Natural killer cell treated with Interleukin-12 subunit alpha and Interleukin-12 subunit beta and Interleukin-15 and Interleukin-18, amount 100 ng/mL, for 72 hours (primary cell): ENCODE data around the gene DCLK1. TPM values are rescaled to one million over a fixed set of nuclear protein-coding genes. Genes with fewer than 3 reads are reported as not detected.
"Not testable (repeated sequence)": the region's sequence is repeated elsewhere in the genome, so short reads cannot be mapped to it uniquely, and the experiment has no call there.

Source experiments
- ATAC-seq, 2 donors: fragments of 150-1000 bp; cut with Tn5 transposase in 1 of 2; sonication (Bioruptor Pico), chemical (Tn5 transposase) in 1 of 2; 2 replicates each; pipeline ENCODE4 v1.10.0; 2021
- DNase-seq: peaks from one replicate; pipeline ENCODE4 v3.0.0; 2022; ENCODE audit warnings: low spot score
- H3K27ac Mint-ChIP-seq, 2 donors: 1 replicate in 1 of 2; 2 replicates in 1 of 2; pipeline ENCODE4 v1.8.0; 2022; ENCODE audit warnings: mixed read lengths in 2 of 2, mild to moderate bottlenecking in 1 of 2, moderate library complexity in 1 of 2
- H3K27me3 Mint-ChIP-seq, 2 donors: 1 replicate in 1 of 2; 2 replicates in 1 of 2; pipeline ENCODE4 v1.8.0; 2022; ENCODE audit warnings: mixed read lengths in 2 of 2
- H3K36me3 Mint-ChIP-seq: one replicate; pipeline ENCODE4 v1.8.0; 2022; ENCODE audit warnings: mixed read lengths
- H3K4me1 Mint-ChIP-seq, 2 donors: 1 replicate in 1 of 2; 2 replicates in 1 of 2; pipeline ENCODE4 v1.8.0; 2022; ENCODE audit warnings: low read depth in 2 of 2, mixed read lengths in 2 of 2, mild to moderate bottlenecking in 1 of 2
- H3K4me3 Mint-ChIP-seq: one replicate; pipeline ENCODE4 v1.8.0; 2022; ENCODE audit warnings: mixed read lengths
- H3K9me3 Mint-ChIP-seq: 2 replicates; pipeline ENCODE4 v1.8.0; 2022; ENCODE audit warnings: mixed read lengths
- total RNA-seq, 2 donors: library from RNA; stranded (reverse); gene quantifications; one replicate each; pipeline ENCODE4 v1.2.3, GENCODE V29; 2022

DCLK1 gene
- total RNA-seq, 2 donors from 2014 or later: not detected

GRCh38 chr13:35992964-35993363 is 138.2 kb downstream of the DCLK1 start:
- ATAC-seq (no peak), DNase-seq (no peak)
- H3K36me3 Mint-ChIP-seq: peaks cover 4% of the 10 kb centered on the region
- H3K27ac Mint-ChIP-seq: no peak overlapping the region
- peaks cover 12% of the 10 kb centered on the region for H3K9me3 Mint-ChIP-seq
- H3K4me3 Mint-ChIP-seq: no peak overlapping the region
- H3K4me1 Mint-ChIP-seq: no peaks in the 10 kb centered on the region
- no peaks in the 10 kb centered on the region for H3K27me3 Mint-ChIP-seq

- no peaks in the 10 kb centered on the region for H3K27me3 Mint-ChIP-seq
- no peak for DNase-seq
- no peaks in the 10 kb centered on the region for H3K4me1 Mint-ChIP-seq
- ATAC-seq: no peak
- H3K36me3 Mint-ChIP-seq: peaks cover 4% of the 10 kb centered on the region
- H3K9me3 Mint-ChIP-seq: peaks cover 9% of the 10 kb centered on the region
- no peak overlapping the region for H3K27ac Mint-ChIP-seq
- no peak overlapping the region for H3K4me3 Mint-ChIP-seq
Observed at GRCh38 chr13:35990196-35990595, 141.0 kb downstream of the DCLK1 start.

- no peak for ATAC-seq
- no peaks in the 10 kb centered on the region for H3K27me3 Mint-ChIP-seq
- H3K9me3 Mint-ChIP-seq: peaks cover 9% of the 10 kb centered on the region
- DNase-seq: no peak
- H3K4me3 Mint-ChIP-seq: no peak overlapping the region
- H3K36me3 Mint-ChIP-seq: peaks cover 4% of the 10 kb centered on the region
- no peaks in the 10 kb centered on the region for H3K4me1 Mint-ChIP-seq
- no peak overlapping the region for H3K27ac Mint-ChIP-seq
Observed at GRCh38 chr13:35988648-35989081, 142.5 kb downstream of the DCLK1 start.

DNA sequence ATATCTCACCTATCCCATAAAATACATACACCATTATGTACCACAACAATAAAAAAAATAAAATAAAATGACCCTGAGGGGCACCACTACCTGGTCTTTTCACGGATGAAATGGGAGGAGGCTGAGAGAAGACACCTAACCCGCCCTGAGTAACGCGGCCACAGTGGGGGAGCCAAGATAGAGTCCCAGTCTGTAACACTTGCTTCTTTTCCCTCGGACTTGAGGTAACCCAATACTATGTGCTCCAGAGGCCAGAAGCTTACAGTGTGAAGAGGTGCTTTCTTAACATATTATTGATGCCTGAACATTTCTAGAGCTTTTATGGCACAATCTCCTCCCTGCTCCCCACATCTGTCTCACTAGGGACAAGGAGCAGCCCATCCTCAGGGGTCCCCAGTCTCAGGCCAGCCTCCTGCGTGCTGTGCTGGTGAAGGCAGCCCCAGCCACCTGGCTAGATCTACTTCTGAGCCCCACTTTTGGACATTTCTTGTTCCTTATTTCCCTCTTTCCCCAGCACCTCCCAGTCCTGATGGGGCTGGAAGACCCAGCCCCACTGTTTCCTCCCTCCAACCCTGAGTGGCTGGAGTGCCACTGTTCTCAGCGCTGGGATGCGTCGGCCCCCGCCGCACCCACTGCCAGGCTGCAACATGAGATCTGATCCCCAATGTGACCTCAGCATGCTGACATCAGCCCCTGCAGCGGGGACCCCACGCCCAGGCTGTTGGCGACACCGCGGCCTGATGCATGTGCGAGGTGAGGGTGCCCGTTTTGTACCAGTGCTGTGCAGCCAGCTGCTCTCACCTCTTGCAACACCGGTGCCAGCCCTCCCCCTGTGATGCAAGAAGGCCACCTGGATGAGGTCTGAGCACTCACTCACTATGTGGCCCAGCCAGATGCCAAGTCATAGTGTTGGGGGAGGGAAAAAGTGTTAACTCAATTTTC is 143.3 kb downstream of the DCLK1 start:
- ATAC-seq (no peak), DNase-seq (no peak)
- H3K36me3 Mint-ChIP-seq: peaks cover under 1% of the 10 kb centered on the region
- no peaks in the 10 kb centered on the region for H3K4me1 Mint-ChIP-seq
- no peak overlapping the region for H3K27ac Mint-ChIP-seq
- H3K4me3 Mint-ChIP-seq: no peak overlapping the region
- peaks cover 4% of the 10 kb centered on the region for H3K9me3 Mint-ChIP-seq
- no peaks in the 10 kb centered on the region for H3K27me3 Mint-ChIP-seq

DNA sequence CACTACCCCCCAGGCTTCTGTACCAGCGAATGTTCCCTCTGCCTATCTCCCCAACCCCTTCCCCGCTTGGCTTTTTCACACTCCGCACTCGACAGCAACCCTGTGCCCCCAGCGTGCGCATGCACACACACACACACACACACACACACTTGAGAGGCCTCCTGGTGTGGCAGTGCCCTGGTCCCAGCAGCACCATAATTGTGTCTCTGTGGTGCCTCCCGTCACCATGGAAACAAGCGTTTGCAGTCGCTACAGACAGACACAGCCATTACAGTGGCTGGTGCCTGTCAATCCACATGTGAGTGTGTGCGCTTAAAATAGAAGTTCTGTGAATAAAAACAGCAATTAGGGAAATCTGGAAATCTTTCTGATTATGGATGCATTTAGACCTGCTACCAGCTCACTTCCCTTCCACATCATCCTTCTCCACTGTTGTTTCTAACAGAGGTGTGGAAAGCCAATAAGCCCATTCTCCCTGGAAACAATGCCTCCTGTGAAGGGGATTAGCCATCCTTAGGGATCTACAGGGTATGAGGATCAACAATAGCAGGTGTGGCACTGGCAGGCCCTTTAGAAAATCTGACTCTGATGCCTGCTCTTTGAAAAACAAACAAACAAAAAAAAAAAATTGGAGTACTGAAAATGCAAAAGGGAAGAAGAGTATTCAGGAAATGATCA is 146.3 kb downstream of the DCLK1 start:
- DNase-seq: no peak
- Mint-ChIP-seq H3K9me3 (no peaks in the 10 kb centered on the region), H3K4me1 (no peaks in the 10 kb centered on the region), H3K4me3 (no peak overlapping the region), H3K27ac (no peak overlapping the region), H3K36me3 (no peaks in the 10 kb centered on the region), H3K27me3 (no peaks in the 10 kb centered on the region)
- ATAC-seq: no peak

- ATAC-seq (no peak), DNase-seq (no peak)
- Mint-ChIP-seq H3K36me3 (no peaks in the 10 kb centered on the region), H3K4me1 (no peaks in the 10 kb centered on the region), H3K27me3 (no peaks in the 10 kb centered on the region), H3K4me3 (no peak overlapping the region), H3K27ac (no peak overlapping the region), H3K9me3 (no peaks in the 10 kb centered on the region)
Observed at GRCh38 chr13:35984287-35984686, 146.9 kb downstream of the DCLK1 start.

DNA sequence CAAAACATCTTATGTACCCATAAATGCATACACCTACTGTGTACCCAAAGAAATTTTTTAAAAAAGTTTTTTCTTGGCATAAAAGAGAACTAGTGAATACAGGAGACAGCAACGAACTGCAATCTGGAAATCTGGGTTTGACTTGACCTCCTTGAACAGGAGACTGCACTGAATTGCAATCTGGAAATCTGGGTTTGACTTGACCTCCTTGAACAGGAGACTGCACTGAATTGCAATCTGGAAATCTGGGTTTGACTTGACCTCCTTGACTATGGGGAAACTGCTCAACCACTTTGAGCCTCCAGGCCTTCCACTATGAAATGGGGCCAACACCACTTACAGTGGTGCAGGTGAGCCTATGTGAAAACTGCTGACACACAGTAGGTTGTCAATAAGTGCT is 147.5 kb downstream of the DCLK1 start:
- ATAC-seq, H3K27ac Mint-ChIP-seq, H3K9me3 Mint-ChIP-seq, H3K4me1 Mint-ChIP-seq, H3K4me3 Mint-ChIP-seq, H3K36me3 Mint-ChIP-seq, DNase-seq, H3K27me3 Mint-ChIP-seq: not testable (repeated sequence)

GRCh38 chr13:35983206-35983605 is 148.0 kb downstream of the DCLK1 start:
- H3K9me3 Mint-ChIP-seq: no peaks in the 10 kb centered on the region
- H3K27me3 Mint-ChIP-seq: no peaks in the 10 kb centered on the region

GRCh38 chr13:35979361-35979951 is 151.7 kb downstream of the DCLK1 start:
- H3K4me1 Mint-ChIP-seq: no peaks in the 10 kb centered on the region
- DNase-seq: no peak
- no peak overlapping the region for H3K27ac Mint-ChIP-seq
- H3K36me3 Mint-ChIP-seq: no peaks in the 10 kb centered on the region
- ATAC-seq: no peak
- no peak overlapping the region for H3K4me3 Mint-ChIP-seq
- peaks cover 3% of the 10 kb centered on the region for H3K9me3 Mint-ChIP-seq
- H3K27me3 Mint-ChIP-seq: no peaks in the 10 kb centered on the region

More at GRCh38 chr13:35983206-35983605, 148.0 kb downstream of the DCLK1 start:
- H3K4me1 Mint-ChIP-seq: no peaks in the 10 kb centered on the region
- no peak overlapping the region for H3K4me3 Mint-ChIP-seq
- DNase-seq: no peak
- H3K27ac Mint-ChIP-seq: no peak overlapping the region
- no peaks in the 10 kb centered on the region for H3K36me3 Mint-ChIP-seq
- no peak for ATAC-seq

GRCh38 chr13:35978607-35979316 is 152.4 kb downstream of the DCLK1 start:
- H3K4me1 Mint-ChIP-seq: no peaks in the 10 kb centered on the region
- H3K9me3 Mint-ChIP-seq: peaks cover 4% of the 10 kb centered on the region
- no peaks in the 10 kb centered on the region for H3K27me3 Mint-ChIP-seq
- H3K27ac Mint-ChIP-seq: no peak overlapping the region
- DNase-seq (no peak), ATAC-seq (no peak)
- H3K36me3 Mint-ChIP-seq: no peaks in the 10 kb centered on the region
- H3K4me3 Mint-ChIP-seq: no peak overlapping the region

DNA sequence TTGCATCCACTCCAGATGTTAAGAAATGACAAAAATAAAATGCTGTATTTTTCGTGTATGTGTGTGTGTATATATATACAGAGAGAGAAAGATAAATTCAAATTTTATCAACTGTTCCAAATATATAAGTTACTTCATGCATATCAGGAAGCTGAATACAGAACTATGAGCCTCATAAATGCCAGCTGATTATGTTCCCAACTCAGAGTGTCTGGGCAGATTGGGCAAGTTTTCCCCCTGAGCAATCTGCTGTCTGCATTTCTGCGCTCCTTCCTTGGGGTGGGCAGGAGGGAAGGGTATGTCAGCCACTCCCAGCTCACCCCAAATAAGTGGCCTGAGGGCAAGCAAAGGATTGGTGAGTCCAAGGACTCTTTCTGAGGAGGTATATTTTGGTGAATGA is 154.1 kb downstream of the DCLK1 start:
- no peaks in the 10 kb centered on the region for H3K4me1 Mint-ChIP-seq
- no peaks in the 10 kb centered on the region for H3K27me3 Mint-ChIP-seq
- H3K36me3 Mint-ChIP-seq: no peaks in the 10 kb centered on the region
- ATAC-seq (no peak), DNase-seq (no peak)
- no peak overlapping the region for H3K27ac Mint-ChIP-seq
- no peak overlapping the region for H3K4me3 Mint-ChIP-seq
- peaks cover 8% of the 10 kb centered on the region for H3K9me3 Mint-ChIP-seq

DNA sequence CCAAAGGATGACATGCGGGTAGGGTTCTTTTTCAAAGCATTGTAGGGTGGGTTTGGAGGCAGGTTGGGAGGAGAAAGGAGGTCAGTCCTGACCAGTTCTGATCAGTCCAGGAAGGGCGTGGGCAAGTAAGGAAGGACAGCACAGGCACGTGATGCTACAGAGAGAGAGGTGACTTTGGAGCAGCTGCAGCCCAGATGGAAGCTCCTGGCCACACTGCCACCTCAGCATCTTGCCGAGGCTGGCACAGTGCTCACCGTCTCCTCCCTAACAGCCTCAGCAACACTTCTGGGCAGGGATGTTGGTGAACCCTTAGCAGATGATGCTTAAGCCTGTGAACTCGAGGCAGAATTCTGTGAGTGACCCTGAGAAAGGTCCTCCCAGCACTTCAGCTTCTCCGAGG is 155.1 kb downstream of the DCLK1 start:
- DNase-seq: no peak
- H3K4me3 Mint-ChIP-seq: no peak overlapping the region
- no peaks in the 10 kb centered on the region for H3K27me3 Mint-ChIP-seq
- no peaks in the 10 kb centered on the region for H3K4me1 Mint-ChIP-seq
- H3K27ac Mint-ChIP-seq: no peak overlapping the region
- ATAC-seq: no peak
- H3K9me3 Mint-ChIP-seq: peaks cover 8% of the 10 kb centered on the region
- H3K36me3 Mint-ChIP-seq: no peaks in the 10 kb centered on the region

DNA sequence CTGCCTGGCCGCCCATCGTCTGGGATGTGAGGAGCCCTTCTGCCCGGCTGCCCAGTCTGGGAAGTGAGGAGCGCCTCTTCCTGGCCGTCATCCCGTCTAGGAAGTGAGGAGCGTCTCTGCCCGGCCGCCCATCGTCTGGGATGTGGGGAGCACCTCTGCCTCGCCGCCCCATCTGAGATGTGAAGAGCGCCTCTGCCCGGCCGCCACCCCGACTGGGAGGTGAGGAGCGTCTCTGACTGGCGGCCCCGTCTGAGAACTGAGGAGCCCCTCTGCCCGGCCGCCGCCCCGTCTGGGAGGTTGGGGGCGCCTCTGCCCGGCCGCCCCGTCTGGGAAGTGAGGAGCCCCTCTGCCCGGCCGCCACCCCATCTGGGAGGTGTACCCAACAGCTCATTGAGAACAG is 164.2 kb downstream of the DCLK1 start:
- not testable (repeated sequence) for H3K27ac Mint-ChIP-seq, H3K27me3 Mint-ChIP-seq, H3K36me3 Mint-ChIP-seq, H3K9me3 Mint-ChIP-seq, DNase-seq, H3K4me3 Mint-ChIP-seq, H3K4me1 Mint-ChIP-seq, ATAC-seq
